DMS79 treated with DMSO at 0.1 percent for 48 hours (cell line): Measurements from ENCODE around the gene SMG7.

Experiments used
- DNase-seq: peaks from one replicate; lab custom pipeline; 2025; lab: John Stamatoyannopoulos, UW

SMG7 gene

DNA sequence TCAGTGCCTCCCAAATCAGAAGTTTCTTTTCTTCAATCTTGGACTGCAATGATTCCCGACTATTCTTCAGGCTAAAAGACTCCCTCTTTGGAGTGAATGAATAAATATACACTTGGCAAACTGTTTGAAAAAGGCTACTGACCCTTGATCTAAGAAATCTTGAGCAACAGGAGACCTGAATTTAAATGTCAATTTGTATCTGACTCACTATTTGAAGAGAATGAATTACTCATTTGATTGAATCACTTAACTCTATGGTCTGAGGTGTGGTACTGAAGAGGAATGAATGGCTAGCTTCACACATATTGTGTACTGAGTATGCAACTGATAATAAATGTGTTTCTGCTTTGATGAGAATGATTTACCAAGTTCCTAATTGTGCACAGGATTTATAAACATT is 4.6 kb upstream of the SMG7 start:
- DNase-seq, result no peak

DNA sequence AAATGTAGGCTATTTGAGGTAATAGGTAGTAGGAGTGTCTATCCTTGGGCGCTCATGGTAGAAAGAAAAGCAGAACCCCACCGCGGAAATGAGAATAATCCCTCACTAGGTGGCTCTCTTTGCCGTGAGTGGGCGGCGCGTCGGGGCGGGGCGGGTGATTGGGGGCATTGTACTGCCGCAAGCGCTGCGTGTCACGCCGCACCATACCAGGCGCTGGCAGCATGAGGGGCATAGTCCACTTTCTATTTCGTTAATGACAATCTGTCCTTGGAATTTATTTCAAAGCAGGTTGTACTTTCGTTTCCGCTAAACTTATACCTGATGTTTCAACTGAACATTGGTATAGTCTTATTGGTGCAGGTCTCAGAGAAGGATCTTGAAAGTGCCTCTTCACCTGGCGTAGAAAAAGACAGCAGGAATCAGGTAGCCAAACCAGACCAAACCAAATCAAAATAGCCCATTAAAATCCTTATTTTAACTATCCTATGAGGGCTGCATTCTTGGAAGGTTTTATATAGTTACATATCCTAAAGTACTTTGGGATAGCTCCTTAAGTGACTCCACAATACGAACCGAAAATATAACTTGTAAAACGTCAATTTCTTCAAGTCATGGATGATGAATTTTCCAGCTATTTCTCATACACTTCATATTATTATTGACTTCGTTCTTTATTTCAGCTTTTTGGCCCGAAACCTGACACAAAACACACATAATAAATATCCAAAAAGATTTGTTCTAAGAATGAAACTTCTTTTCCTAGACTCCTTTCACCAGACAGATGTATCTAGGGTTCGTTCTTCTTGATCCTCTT is 1.9 kb upstream of the SMG7 start:
- peak; percentile 63 for DNase-seq

DNA sequence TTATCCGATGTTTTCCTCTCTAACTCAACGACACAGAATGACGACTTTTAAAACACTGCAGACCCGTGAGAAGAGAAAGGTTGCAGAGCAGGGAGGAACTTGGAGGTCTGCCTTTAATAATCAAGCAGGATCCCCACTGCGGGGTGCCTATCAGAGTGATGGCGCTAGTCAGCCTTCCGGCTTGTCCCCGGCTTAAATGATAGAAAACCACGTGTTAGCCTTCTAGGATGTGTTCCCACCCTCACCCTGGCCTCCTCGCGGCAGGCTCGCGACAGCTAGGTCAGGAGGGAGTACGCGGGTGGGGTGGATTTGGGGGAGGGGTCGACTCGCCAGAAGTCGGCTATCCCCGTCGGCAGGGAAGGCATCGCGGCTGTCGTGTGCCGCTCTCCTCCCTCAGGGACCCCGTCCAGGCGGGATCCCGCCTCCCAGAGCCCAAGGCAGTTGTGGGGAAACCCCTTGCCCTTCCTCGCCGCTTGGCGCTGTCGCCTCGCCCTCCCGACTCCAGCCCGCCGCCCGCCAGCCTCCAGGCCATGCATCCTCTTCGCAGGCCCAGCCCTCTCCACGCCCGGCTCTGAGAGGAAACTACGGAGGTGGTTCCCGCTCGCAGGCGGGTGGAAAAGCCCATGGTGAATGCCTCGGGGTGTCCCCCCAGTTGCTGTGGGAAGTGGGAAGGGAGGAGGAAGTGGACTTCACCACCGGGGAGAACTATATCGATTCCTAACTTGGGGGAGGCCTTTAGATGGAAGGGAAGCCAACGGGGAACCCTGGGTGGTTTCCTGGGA is 1.1 kb upstream of the SMG7 start:
- peak; percentile 65 for DNase-seq

DNA sequence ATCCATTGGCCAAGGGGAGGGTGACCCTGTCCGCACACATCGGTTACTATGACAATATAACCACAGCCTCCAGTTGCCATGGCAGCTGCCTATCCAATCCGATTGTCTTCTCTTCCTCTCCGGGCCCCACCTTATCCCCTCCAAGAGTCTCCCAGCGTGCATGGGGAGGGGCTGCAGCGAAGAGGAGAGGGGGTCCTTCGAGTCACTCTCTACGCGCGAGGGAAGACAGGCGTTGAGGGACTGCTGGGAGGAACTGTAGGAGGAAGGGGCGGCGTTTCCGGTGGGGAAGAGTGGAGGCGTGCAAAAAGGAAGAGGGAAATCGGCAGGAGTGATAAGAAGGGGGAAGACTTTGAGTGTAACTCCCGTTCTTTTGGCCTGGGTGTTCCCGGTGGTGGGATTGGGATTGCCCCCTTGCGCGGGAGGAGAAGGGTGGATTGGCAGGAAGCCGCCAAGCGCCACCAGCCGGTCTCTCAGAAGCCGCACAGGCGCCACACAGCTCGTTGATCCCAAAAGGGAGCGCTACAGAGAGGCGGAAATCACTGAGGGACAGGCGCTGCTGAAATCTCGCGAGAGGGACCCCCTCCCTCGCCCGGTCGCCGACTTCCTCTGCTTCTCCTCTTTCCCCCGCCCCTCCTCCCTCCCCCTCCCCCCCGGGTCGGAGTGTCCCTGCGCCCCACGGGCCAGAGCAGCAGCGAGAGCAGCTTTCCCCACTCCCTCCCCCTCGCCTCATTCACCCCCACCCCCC is 384 bp upstream of the SMG7 start:
- peak; percentile 98 for DNase-seq

DNA sequence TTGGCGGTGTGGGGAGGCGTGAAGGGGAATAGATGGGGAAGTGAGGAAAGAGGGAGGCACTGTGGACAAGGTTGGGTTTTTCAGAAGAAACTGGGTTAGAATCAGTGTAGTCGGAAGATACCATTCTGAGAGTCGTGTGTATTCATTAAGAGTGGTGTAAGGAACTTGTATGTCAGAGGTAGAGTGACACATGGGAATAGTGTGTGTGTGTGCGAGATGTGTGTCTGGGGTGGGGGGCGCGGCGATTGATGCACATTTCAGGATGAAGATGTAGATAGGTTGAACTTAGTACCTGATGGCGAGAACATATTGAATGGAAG is 878 bp downstream of the SMG7 start:
- no peak for DNase-seq

DNA sequence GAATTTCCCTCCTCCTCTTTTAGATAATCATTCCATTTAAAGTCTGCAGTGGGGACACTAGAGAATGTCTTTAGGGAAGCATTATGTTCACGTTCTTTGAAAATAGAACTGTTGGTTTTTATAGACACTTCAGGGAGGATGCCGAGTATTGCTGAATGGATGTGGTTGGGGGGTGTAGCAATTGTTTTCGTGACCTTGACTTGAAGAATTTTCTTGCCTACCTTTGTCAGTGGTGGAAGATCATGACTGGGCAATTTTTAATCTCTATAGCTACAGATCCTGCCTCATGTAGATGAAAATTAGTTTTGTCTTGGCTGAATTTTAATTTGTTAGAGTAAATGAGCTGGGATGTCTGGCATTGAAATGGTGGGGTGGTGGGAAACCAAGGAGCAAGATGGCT is 3.8 kb downstream of the SMG7 start:
- DNase-seq, result no peak

DNA sequence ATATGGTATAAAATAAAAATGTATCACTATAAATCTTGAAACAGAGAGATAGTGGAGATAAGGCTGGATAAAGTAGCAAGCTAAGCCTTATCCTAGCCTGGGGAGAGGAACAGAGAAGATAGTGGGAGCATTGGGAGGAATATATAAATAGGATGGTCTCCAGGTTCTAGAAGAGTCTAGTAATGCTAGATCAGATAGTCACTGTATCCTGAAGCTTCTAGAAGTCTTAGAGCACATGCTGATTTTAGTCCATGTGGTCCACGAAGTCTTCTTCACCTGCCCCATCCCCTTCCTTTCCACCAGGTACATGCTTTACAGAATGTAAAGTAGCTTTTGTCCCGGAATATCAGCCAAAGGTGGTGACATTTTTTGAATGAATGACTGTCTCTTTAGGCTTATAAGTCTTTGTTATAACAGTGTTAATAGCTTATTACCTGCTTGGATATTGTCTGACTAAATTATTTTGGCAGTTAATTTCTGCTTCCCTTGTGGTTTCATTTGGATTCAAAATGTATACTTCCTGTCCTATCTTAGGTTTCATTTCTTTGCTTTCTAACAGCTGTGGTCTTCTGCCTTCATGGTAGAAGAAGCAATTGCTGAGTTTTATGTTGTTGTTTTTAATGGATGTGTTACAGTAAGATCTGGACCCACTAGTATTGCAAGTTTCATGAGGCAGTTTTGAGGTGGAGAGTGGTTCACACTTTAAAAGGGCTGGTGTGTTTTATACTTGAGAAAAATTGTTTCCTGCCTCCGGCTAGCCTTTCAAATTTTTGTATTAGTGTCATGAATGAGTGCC is 5.9 kb downstream of the SMG7 start:
- no peak for DNase-seq

DNA sequence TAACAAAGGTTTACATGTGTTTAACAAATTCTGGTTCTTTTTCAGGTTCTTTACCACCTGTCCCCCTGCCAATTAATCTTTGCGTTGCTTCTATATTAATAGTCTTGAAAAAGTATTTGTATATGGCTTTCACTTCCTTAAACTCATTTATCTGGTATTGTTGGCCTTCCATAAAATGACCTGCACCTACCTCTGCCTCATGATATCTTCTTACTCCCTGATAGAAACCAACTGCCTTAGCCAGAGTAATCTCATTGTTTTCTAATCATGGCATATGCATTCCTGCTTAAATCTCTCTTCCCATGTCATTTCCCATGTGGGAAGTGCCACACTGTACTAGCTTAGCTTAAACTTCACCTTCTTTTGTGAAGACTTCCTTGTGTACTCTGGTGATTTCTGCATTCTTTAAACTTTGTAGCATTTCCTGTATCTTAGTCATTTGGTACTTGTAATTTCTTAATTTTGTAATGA is 8.7 kb downstream of the SMG7 start:
- DNase-seq, result no peak

DNA sequence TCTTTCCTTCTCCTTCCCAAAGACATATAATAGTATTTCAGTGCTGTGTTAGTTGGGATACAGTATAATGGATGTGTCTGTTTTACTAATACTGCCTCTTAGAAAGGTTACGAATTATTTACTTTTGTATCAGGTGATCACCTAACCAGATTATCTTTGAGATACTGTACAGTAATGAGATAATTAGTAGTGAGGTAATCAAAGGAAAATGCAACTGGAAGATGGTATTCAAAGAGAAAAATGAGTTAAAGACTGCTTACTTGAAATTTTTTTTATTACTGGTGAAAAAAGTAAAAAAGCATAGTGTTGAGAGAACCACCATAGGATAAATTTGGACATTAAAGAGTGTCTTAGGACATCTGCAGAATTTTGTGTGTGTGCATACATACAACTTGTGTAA is 10.9 kb downstream of the SMG7 start:
- no peak for DNase-seq

DNA sequence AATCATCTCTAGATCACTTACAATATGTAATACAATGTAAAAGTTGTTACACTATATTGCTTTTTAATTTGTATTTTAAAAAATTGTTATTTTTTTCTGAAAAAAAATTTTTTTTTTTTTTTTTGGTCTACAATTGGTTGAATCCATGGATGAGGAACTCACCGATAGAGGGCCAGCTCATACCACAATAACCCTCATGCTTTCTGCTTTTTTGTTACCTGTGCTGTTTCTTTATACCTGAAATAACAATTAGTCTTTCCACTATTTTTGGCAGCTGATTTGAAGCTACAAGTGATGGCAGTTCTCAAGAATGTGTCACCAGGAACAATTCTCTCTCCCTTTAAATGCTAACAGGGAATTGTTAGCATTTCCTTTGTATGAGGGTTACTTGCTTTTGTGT is 12.0 kb downstream of the SMG7 start:
- DNase-seq, result no peak

DNA sequence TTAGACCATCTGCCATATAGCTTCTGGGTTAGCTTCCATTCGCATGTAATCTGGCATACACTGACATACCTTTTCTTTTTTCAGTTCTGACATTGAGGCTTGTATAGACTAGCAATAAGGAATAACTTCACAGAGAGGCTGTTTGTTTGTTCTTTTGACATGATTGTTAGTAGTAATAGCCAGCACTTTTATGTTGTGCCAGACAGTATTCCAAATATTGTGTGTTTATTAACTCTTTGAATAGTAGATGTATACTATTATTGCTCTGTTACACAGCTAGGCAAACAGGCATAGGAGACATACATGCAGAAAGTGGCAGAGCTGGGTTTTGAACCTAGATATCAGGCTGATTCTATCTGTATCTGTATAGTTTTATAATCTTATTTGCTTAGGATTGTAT is 12.6 kb downstream of the SMG7 start:
- DNase-seq, result no peak

DNA sequence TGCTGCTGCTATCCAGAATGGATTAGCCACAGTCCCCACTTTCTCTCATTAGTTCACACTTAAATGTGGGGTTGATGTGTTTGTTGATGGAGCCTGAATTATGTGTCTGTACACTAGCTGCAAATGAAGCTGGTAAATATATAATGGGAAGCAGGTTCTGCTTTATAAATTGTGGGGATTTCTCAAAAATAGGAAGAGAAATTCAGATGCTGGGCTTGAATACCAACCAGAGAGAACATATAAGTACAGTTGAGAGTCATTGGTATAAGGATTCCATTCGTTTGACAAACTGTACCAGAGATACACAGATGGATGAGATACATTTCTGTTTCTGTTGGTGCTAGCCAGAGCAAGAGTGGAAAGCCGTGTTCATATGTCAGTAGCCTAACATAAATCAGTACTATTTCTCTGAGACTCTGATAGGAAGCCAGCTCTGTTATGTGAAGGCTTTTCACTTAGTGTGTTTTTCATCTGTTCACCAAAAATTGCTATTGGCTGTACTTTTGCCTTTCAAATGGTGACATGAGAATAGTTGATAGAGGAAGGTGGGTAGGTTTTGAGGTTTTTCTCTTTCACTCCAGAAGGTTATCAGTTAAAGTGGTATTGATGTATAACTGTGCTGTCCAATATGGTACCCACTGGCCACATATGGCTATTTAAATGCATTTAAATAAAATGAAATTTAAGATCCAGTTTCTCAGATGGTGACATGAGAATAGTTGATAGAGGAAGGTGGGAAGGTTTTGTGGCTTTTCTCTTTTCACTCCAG is 15.6 kb downstream of the SMG7 start:
- DNase-seq, result no peak

DNA sequence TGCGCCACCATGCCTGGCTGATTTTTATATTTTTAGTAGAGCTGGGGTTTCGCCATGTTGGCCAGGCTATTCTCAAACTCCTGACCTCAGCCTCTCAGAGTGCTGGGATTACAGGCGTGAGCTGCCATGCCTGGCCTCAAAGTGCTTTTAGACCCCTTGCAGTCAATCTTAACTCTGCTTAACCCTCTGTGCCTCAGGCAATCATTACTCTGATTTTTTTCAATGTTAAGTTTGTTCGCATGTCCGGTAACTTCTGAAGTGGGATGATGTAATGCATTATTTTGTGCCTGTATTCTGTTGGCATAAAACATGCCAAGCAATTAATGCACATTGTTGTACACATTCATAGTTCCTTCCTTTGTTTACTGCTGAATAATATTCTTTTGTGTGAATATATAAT is 18.6 kb downstream of the SMG7 start:
- no peak for DNase-seq

DNA sequence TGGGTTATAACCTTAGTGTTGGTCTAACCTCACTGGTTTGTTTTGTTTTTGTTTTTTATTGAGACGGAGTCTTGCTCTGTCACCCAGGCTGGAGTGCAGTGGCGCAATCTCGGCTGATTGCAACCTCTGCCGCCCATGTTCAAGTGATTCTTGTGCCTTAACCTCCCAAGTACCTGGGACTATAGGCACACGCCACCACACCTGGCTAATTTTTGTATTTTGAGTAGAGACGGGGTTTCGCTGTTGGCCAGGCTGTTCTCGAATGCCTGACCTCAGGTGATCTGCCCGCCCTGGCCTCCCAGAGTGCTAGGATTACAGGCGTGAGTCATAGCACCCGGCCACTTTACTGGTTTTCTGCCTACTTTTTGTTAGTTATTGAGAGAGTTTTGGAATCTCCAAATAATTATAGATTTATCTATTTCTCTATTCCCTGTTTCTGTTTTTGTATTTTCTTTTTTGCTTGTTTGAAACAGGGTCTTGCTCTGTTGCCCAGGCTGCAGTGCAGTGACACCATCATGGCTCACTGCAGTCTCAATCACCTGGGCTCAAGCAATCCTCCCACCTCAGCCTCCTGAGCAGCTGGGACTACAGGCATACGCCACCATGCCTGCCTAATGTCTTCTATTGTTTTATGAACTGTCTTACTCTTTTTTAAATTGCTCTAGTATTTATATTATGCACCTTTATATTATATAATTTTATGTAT is 21.4 kb downstream of the SMG7 start:
- DNase-seq, result no peak

DNA sequence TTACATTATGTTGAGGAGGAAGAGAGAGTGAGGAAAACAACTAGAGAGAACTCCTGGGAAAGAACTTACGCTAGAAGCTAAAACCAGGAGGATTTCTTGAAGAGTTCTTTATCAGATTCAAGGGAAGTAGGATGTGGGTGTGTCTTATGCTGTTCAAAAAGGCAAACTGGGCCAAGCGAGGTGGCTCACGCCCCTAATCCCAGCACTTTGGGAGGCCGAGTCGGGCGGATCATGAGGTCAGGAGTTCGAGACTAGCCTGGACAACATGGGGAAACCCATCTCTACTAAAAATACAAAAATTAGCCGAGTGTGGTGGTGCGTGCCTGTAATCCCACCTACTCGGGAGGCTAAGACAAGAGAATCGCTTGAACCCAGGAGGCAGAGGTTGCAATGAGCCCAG is 23.1 kb downstream of the SMG7 start:
- no peak for DNase-seq

DNA sequence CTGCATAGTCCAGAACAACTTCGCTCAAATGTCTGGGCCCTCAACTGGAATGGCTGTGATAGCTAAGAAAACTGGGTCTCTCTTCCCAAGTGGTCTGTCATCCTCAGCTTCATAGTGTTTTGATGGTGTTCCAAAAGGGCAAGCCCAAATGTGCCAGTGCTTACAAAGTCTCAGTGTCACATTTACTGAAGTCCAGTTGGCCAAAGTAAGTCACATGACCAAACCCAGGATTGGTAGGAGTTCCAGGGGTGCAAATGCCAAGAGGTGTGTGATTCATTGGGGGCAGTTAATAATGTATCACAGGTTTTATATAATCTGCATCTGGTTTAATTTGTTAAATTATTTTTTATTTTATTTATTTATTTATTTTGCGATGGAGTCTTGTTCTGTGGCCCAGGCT is 24.9 kb downstream of the SMG7 start:
- no peak for DNase-seq

DNA sequence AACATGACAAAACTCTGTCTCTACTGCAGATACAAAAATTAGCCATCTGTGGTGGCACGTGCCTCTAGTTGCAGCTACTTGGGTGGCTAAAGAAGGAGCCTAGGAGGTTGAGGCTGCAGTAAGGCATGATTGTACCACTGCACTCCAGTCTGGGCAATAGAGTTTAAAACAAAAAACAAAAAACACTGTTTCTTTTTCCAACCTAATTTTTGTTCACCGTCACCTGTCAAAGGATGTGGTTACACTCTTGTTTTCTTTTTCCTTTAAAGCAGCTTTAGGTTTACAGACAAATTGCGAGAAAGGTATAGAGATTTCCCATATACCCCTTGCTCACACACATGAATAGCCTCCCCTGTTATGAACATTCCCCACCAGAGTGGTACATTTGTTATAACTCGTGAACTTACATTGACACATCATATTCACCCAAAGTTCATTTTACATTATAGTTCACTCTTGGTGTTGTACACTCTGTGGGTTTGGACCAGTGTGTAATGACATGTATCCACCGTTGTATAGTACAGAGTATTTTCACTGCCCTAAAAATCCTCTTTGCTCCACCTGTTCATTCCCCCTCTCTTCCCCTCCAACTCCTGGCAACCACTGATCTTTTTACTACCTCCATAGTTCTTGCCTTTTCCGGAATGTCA is 26.2 kb downstream of the SMG7 start:
- no peak for DNase-seq

DNA sequence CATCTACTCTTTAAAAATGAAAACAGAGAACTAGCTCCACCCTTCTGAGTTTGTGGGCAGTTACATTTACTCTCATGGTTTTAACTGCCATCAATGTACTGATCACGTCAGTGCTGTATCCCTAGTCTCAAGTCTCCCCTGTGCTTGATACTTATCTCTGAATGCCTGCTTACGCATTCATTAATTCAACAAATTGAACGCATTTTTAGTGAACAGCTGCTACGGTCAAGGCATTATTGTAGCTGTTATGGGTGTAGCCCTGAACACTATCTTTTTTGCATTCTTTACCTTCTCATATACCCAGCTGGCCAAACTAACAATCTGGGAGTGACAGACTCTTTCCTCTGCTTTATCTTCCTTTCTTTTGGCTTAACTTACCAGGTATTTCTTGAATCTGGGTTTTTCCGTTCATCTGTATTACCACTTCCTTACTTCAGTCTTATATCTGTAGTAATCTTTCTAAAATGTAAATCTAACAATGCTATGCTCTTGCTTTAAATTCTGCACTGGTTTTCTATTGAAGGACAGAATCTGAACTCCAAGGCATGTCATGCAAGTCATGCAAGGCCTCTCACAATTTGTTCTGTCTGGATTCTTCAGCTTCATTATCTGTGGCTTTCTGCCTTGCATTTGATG is 33.3 kb downstream of the SMG7 start:
- DNase-seq, result no peak

DNA sequence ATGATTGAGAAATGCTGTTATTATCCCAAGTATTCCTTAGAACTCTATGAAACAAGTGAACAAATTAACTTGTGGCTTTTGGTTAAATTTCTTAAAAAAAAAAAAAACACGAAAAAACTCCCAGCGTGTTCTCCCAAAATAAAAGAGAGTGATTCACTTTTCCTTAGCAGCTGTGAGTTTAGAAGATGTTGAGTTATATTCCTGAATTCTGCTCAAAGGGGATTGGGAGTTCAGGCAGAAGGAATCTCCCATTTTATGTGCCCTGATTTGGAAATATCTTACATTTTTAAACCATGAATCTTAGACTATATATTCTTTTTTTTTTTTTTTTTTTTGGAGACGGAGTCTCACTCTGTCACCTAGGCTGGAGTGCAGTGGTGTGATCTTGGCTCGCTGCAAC is 34.3 kb downstream of the SMG7 start:
- no peak for DNase-seq

DNA sequence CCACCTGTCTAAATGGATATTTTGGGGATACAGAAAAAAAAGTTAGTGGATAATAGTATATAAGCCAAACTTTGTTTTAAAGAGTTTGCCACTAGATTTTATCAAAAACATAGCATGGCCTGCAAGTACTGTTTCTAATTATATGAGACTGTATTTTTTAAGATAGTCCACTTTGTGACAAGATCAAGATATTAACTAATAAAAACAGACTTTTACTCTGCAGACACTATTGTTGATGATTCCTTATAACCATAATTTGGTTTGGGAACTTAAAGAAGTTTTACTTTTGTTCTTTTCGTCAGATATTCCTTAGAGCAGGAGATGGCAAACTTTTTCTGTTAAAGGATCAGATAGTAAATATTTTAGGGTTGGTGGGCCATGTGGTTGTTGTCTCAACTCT is 36.4 kb downstream of the SMG7 start:
- DNase-seq, result no peak
